Activated T-helper 1 cell treated with Interleukin-2 at 50 U/mL for 16 hours (primary cell): ENCODE results near the gene HSF4.
"Not testable (repeated sequence)": the region's sequence is repeated elsewhere in the genome, so short reads cannot be mapped to it uniquely, and the experiment has no call there.

Experiments
- DNase-seq: peaks from one replicate; pipeline ENCODE4 v3.0.0-alpha.2; 2020; ENCODE audit warnings: low read depth

HSF4 gene

GRCh38 chr16:67164599-67165061, at the start of gene HSF4:
TSS of gene HSF4 (plus strand) at chr16:67164745. CDS start at chr16:67164812, 67 bp downstream.
- no peak for DNase-seq

- no peak for DNase-seq
Measured at GRCh38 chr16:67114793-67115192, 49.8 kb upstream of the HSF4 start.

- no peak for DNase-seq
Measured at GRCh38 chr16:67115639-67116038, 48.9 kb upstream of the HSF4 start.

- DNase-seq: no peak
Measured at GRCh38 chr16:67116388-67117311, 47.9 kb upstream of the HSF4 start.

GRCh38 chr16:67117716-67118115, 46.8 kb upstream of the HSF4 start:
- no peak for DNase-seq

GRCh38 chr16:67120025-67120424, 44.5 kb upstream of the HSF4 start:
- no peak for DNase-seq

- DNase-seq: not testable (repeated sequence)
Measured at GRCh38 chr16:67122799-67123198, 41.7 kb upstream of the HSF4 start.

- no peak for DNase-seq
Measured at GRCh38 chr16:67128417-67128816, 36.1 kb upstream of the HSF4 start.

- no peak for DNase-seq
Measured at GRCh38 chr16:67128887-67129286, 35.7 kb upstream of the HSF4 start.

- DNase-seq: no peak
Measured at GRCh38 chr16:67129422-67129821, 35.1 kb upstream of the HSF4 start.

- DNase-seq: no peak
Measured at GRCh38 chr16:67137605-67138004, 26.9 kb upstream of the HSF4 start.

GRCh38 chr16:67141391-67141790, 23.2 kb upstream of the HSF4 start:
- DNase-seq: no peak

GRCh38 chr16:67142342-67142741, 22.2 kb upstream of the HSF4 start:
- no peak for DNase-seq

- no peak for DNase-seq
Measured at GRCh38 chr16:67144943-67145342, 19.6 kb upstream of the HSF4 start.

GRCh38 chr16:67145746-67146145, 18.8 kb upstream of the HSF4 start:
- DNase-seq: no peak

GRCh38 chr16:67146523-67147357, 17.8 kb upstream of the HSF4 start:
- no peak for DNase-seq

GRCh38 chr16:67147437-67148140, 17.0 kb upstream of the HSF4 start:
- DNase-seq: no peak

GRCh38 chr16:67148221-67148620, 16.3 kb upstream of the HSF4 start:
- DNase-seq: no peak

- no peak for DNase-seq
Measured at GRCh38 chr16:67148656-67149275, 15.8 kb upstream of the HSF4 start.

GRCh38 chr16:67149276-67150046, 15.1 kb upstream of the HSF4 start:
- DNase-seq: no peak
